Mesangial cell (primary cell): ENCODE measurements around the gene CKS1B. TPM values are rescaled to one million over a fixed set of nuclear protein-coding genes. Genes with fewer than 3 reads are reported as not detected.

Experiments
- total RNA-seq: library from RNA; depleted of rRNA; stranded (reverse); fragments of >200 nt; gene quantifications from 2 replicates; pipeline ENCODE4 v1.2.3, GENCODE V29; 2015

The CKS1B gene
- total RNA-seq: 35.0 and 288 TPM in 2 replicates

DNA sequence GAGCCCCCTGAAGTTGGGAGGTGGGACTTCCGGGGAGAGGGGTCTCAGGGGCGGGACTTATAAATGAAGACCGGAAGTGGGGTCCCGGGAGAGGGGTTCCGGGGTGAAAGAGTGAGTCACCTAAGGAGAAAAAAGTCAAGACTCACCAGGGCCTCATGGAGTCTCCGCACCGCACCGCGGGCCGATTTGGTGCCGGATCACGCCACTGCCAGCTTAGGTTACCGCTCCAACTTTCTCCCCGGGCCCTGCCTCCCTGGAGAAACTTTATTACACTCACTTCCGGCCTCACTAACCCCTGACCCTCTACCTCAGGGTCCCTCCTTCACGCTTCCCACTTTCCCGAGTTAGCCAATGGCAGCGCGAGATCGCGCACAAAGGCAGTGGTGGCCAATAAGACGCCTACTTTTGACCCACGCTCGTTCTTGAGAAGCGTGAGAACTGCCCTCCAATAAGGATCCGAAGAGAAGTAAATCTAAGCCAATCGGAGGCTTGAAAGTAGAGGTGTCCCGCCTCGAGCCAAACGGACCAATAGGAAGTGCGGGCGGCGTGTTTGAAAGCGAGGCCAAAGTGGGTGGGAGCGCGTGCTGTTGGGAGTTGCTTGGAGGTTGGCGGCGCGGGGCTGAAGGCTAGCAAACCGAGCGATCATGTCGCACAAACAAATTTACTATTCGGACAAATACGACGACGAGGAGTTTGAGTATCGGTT lies at the start of gene CKS1B:
Gene CKS1B, plus strand, starts transcription at position 580 of the 706 bp plus-strand sequence. Its CDS starts 65 bp downstream, at position 645.

DNA sequence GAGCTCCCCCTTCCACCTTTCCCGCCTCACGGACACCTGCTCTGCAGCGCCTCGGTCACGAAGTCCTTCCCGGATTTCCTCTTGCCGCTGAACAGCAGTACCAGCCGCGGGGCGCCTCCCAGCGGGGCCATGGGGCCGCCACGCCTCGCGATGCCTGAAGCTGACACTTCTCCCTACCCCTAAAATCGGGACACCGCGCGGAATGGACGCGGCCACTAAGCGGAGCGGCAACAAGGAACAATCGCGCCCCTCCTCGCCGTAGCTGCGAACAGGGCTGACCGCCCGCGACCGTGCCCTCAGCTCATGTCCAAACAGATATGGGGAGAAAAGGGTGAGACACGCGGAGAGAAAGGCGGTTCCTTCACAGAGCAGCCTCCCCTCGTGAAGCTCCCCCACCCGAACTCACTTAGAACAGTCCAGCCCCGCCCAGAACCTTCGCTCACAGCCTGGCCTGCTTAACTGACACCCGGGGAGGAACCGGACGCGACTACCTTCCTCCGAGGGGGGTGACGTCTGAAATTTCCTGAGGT lies 37.9 kb upstream of the CKS1B start, which contains the start of gene PMVK:
Gene PMVK, minus strand, starts transcription at position 165 of the 530 bp plus-strand sequence. Its CDS starts 34 bp downstream, at position 131.

DNA sequence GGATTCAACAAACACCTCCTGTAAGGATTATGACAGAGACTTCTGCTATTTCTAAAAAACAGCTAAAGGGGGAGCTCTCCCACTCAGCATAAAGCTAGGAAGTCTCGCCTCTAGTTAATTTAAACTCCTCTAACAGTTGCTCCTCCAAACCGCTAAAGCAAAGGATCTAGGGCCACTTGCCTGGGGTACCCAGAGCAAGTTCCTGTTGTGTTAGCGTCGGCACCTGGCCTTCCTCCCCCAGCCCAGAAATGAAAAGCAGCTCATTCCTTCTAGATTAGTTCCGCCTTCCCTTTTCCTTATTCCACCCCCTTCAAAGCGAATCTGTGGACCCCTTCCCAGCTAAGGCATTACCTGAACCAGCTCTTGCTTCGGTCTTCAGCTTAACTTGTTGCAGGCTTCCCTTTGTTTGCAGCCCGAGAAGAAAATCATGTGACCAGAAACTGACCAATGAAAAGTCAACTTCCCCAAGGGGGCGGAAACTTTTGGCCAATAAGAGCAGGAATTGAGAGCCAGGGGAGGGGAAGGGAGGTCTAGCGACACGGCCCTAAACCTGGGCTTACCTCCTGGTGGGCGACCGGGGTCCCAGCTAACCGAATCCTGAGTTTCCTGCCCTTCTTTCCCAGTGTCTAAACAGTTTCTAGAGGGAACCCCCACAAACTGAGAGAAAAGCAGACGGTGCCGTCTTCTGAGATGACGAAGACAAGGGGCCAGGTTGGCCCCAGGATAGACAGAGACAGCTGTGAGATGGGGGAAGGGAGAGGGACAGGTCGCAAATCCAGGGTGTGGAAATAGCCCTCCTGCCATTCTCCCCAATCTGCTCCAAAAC lies 18.6 kb upstream of the CKS1B start, which contains the start of gene PBXIP1:
Gene PBXIP1, minus strand, starts transcription at position 382 of the 826 bp plus-strand sequence. CDS start 2,378 bp downstream, outside the sequence.

DNA sequence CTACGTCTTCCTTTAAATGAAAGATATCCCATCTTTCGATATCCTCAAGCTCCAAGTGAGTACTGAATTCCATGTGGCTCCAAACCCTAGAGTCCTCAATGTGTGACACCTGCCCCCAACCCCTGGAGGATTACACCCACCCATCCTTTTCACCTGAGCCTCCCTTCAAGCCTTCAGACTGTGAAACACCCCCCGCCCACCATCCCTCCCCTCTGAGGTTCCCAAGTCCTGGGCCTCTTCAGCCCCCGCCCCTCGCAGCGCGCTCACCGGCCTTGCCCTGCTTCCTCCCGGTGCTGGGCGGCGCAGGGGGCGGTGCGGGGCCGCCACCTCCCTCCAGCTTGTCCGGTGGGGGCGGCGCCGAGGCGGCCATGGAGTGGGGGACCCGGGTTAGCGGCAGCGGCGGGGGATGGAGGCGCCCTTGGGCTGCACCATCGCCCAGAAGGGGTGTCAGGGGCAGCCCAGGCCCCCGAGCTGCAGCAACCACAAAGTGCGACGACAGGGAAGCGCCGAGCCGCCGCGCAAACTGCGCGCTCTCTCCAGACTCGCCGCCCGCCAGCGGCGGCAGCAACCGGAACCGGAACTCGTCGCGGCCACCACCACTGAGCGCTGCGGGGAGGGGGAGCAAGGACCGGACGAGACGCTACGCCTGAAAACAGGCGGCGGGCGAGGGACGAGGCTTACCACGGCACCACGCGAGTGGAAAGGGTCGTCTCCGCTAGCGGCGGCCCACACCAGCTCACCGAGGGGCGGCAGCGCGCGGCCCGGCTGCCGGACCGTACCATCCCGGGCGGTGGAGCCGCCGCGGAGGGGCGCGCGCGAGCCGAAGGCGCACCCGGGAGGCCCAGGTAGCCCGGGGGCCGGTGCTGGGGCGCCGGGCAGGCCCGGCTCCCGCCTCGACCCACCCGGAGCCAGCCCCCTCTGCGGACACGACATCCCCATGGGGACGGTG lies 13.0 kb upstream of the CKS1B start, which contains the start of gene PYGO2:
Gene PYGO2, minus strand, starts transcription at position 576 of the 949 bp plus-strand sequence. Its CDS starts 206 bp downstream, at position 370.

DNA sequence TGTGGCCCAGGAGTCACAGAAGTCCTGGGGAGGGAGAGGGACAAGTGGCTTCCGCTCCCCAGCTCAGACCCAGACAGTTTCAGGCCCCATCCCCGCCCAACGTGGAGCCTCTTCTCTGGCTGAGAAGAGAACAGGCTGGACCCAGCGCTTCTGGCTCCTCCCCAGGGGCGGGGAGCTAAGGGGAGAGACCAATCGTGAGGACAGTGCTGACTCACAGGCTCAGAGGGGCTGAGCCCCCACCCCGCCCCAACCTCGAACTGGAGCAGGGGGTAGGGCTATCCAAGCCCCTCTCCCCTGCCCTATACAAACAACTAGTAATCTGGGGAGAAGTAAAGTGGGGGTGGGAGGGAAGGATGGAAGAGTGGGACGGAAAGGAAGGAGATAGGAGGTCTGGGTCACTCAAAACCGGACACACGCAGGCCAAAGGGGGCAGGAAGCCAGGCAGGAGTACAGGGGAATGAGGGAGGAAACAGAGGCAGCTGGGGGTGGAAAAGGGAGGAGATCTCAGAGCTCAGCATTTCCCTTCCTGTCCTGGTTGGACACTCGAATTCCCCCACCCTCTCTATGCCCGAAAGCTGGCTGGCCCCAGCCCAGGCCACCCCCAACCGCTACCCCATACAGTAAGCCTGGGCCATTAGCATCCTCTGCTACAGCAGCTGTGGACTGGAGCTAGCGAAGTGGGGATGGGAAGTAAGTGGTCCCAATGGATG lies 3.7 kb upstream of the CKS1B start, which contains the start of gene SHC1:
Gene SHC1, minus strand, starts transcription at position 117 of the 710 bp plus-strand sequence. CDS start 221 bp downstream, outside the sequence.

DNA sequence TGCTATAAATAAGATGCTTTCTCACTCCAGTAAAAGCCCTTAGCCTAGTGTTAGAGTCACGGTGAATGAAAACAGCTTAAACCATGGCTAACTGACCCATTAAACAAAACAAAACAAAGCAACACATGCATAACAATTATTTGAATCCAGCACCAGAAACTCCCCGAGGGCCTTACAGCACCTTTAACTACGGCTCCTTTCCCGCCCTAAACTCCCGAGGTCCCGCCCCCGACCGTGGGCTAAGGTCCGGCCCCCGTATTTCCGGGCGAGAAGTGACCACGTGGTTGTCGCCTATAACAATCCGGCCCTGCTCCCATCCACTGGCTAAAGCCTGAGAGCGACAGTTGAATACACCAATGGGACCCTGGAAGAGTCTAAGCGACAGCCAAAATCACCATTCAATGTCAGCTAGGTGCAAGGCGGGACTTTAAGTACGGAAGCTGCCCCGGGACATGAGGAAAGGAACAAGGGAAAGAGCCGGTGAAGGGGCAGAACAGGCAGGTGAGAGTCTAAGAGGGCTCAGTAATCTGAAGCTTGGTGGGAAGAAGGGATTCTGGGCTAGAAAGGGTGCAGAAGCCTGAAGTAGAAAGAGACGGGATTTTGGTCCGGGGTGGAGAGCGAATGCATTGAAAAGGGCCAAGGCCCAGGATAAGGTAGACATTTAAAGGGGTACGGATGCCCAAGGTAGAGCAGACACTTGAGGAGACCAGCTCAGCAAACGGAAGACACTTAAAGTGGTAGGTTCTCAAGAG lies 8.6 kb downstream of the CKS1B start, which contains the start of gene FLAD1:
Gene FLAD1, plus strand, starts transcription at position 448 of the 752 bp plus-strand sequence. CDS start 351 bp downstream, outside the sequence.

DNA sequence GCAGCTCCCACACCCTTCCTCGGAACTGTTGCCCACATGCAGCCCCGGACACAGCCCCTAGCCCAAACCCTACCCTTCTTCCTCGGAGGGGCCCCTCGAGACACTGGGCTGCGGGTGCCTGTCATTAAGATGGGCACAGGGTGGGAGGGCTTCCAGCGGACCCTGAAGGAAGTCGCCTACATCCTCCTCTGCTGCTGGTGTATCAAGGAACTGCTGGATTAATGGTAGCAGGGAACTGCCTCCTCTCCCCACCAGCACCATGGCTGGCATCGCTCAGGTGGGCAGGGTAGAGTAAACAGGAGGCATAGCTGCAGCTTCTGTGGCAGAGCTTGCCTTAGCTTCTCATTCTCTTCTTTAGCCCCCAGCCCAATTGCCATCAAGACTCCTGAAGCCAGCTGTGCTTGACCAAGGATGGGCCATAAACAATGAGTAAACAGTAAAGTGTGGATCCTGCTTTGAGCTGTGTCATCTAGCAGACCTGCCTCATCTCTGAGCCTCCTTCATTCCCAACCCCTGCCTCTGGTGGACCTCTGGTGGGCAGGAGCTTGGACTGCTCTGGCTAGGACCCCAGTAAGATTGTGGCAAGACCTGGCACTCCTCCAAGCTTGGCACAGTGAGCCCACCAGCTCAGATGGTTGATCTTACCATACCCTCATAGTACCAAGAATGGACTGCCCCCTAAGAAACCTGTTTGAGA lies 19.2 kb downstream of the CKS1B start, which contains the start of gene LENEP:
Gene LENEP, plus strand, starts transcription at position 15 of the 697 bp plus-strand sequence. Its CDS starts 22 bp downstream, at position 37.

DNA sequence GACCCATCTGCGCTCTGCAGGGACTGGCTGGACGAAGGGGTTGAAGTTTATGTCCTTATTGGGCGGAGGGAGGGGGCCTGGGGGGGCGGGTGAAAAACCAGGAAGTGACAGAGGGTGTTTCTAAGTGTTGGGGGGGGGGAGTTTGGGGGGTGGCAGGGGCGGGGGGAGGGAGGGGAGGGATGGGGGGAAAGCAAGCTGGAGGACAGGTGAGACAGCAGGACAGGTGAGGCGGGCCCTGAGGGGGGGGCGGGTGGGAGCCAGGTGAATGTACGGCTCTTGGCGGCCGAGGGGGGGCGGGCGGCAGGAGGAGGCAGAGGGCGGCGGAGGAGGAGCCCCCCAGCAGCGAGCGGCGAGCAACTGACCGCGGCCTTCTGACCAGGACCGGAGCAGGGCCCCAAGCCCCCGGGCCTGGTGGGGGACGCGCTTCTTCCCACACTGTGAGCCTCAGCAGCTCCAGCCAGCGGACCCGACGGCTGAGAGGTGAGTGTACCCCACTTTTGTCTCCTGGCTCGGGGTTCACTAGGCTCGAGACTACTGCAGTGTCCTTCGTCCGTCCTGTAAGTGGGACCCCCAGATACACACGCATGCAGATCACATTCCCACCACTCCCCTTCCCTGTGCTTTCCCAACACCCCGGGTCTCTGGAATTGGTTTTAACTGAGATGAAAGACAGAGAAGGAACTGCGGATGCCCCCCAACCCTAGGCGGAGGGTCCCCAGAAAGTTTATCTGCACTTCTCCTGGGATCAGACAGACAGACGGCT lies 28.2 kb downstream of the CKS1B start, which contains the start of gene ZBTB7B:
Gene ZBTB7B, plus strand, starts transcription at position 339 of the 763 bp plus-strand sequence. CDS start 11,859 bp downstream, outside the sequence.

Other genes starting within 250 kb of the CKS1B start
- gene KCNN3, start 104.4 kb upstream of the CKS1B start, total RNA-seq: under 0.01 TPM in 2 replicates
- gene PMVK, start 38.0 kb upstream of the CKS1B start, total RNA-seq: 10.8 and 13.6 TPM in 2 replicates
- gene PBXIP1, start 18.6 kb upstream of the CKS1B start, total RNA-seq: 19.6 and 134 TPM in 2 replicates
- gene PYGO2, start 12.9 kb upstream of the CKS1B start, total RNA-seq: 21.0 and 27.5 TPM in 2 replicates
- gene SHC1, start 3.9 kb upstream of the CKS1B start, total RNA-seq: 197 and 225 TPM in 2 replicates
- 39.6 and 50.0 TPM in 2 replicates for gene FLAD1, start 8.7 kb downstream of the CKS1B start, total RNA-seq
- gene LENEP, start 18.9 kb downstream of the CKS1B start, total RNA-seq: 0.89 TPM in 1 of 2 replicates, not detected in the other
- gene ZBTB7B, start 28.1 kb downstream of the CKS1B start, total RNA-seq: 19.1 and 23.5 TPM in 2 replicates
- 0.13 TPM in 1 of 2 replicates, not detected in the other for gene DCST2, start 59.1 kb downstream of the CKS1B start, total RNA-seq
- not detected in 2 replicates for gene DCST1, start 59.1 kb downstream of the CKS1B start, total RNA-seq
- 116 and 227 TPM in 2 replicates for gene ADAM15, start 76.6 kb downstream of the CKS1B start, total RNA-seq
- 13.5 and 17.6 TPM in 2 replicates for gene EFNA4, start 89.1 kb downstream of the CKS1B start, total RNA-seq
- gene EFNA3, start 104.2 kb downstream of the CKS1B start, total RNA-seq: 0.98 and 4.3 TPM in 2 replicates
- 10.6 and 41.1 TPM in 2 replicates for gene EFNA1, start 153.2 kb downstream of the CKS1B start, total RNA-seq
- 42.0 and 45.3 TPM in 2 replicates for gene SLC50A1, start 161.2 kb downstream of the CKS1B start, total RNA-seq
- gene DPM3, start 165.8 kb downstream of the CKS1B start, total RNA-seq: 65.3 and 79.0 TPM in 2 replicates
- 239 and 262 TPM in 2 replicates for gene KRTCAP2, start 198.6 kb downstream of the CKS1B start, total RNA-seq
- 6.0 and 11.2 TPM in 2 replicates for gene TRIM46, start 199.2 kb downstream of the CKS1B start, total RNA-seq
- gene THBS3, start 233.2 kb downstream of the CKS1B start, total RNA-seq: 10.3 and 67.4 TPM in 2 replicates
- gene MTX1, start 234.0 kb downstream of the CKS1B start, total RNA-seq: 113 and 146 TPM in 2 replicates